HepG2 (cell line): ENCODE measurements around the gene FBLL1. TPM values are rescaled to one million over a fixed set of nuclear protein-coding genes. Genes with fewer than 3 reads are reported as not detected.
"Not testable (repeated sequence)": the region's sequence is repeated elsewhere in the genome, so short reads cannot be mapped to it uniquely, and the experiment has no call there.

Experiments used
- ATAC-seq: fragments of 200-7000 bp; cut with Tn5 transposase; 3 replicates; pipeline ENCODE4 v1.9.1; 2020; ENCODE audit warnings: mild to moderate bottlenecking, moderate library complexity
- BruUV-seq: library from RNA; stranded (reverse); fragments of 400-500 nt; replicated peaks from 2 replicates; lab custom pipeline; 2021; lab: Mats Ljungman, UMichigan
- CTCF ChIA-PET: fragments of 300-600 bp; formaldehyde crosslinking; extraction: SDS; loops from one replicate; lab custom pipeline; 2021; ENCODE audit warnings: low total read pairs, inconsistent platforms, low intra/inter-chr PET ratio; lab: Yijun Ruan, JAX
- POLR2A ChIA-PET: fragments of 350-600 bp; sonication (Branson Sonifier 250); formaldehyde crosslinking; loops from one replicate; lab custom pipeline; 2020; ENCODE audit warnings: antibody characterized with exemption, inconsistent platforms; lab: Yijun Ruan, JAX
- DNase-seq: peaks from one replicate; pipeline ENCODE4 v3.0.0-alpha.2; 2015; ENCODE audit warnings: low spot score
- FAIRE-seq: peaks from 3 replicates; lab custom pipeline; 2011; peaks lifted over from hg19 to GRCh38; lab: Jason Lieb, UNC
- H2AFZ ChIP-seq: one replicate; pipeline ENCODE4 v1.6.1; 2011; ENCODE audit warnings: low read length, inconsistent platforms
- H3K27ac ChIP-seq: fragments of 300-600 bp; 3 replicates; pipeline ENCODE4 v1.8.0; 2011; ENCODE audit warnings: mixed run types, mild to moderate bottlenecking, mixed read lengths, low read length, inconsistent platforms; ENCODE audit not compliant: insufficient read depth; ENCODE audit errors: extremely low read length
- H3K27me3 ChIP-seq, 2 experiments: fragments of 200-600 bp in 1 of 2; 2 replicates in 1 of 2; 3 replicates in 1 of 2; pipeline versions ENCODE4 v1.6.0 to v1.8.0; 2011; ENCODE audit warnings: low read length in 2 of 2, mild to moderate bottlenecking in 2 of 2, moderate library complexity in 2 of 2, inconsistent platforms in 1 of 2; ENCODE audit not compliant: insufficient read depth in 2 of 2, control insufficient read depth in 1 of 2
- H3K36me3 ChIP-seq, 2 experiments: fragments of 200-600 bp in 1 of 2; replicated peaks in 1 of 2; 2 replicates in 1 of 2; 3 replicates in 1 of 2; pipeline versions ENCODE4 v1.5.1 to v1.8.0; 2011; ENCODE audit warnings: low read length in 2 of 2, inconsistent platforms in 1 of 2; ENCODE audit not compliant: insufficient read depth in 2 of 2, control insufficient read depth in 1 of 2
- H3K4me1 ChIP-seq: 2 replicates; pipeline ENCODE4 v1.5.1; 2012; ENCODE audit warnings: low read length, inconsistent platforms; ENCODE audit not compliant: insufficient read depth
- H3K4me2 ChIP-seq: 2 replicates; pipeline ENCODE4 v1.6.0; 2011; ENCODE audit warnings: low read depth, low read length, inconsistent platforms
- H3K4me3 ChIP-seq, 3 experiments: fragments of 200-600 bp in 1 of 3; sonication (generic), shearing (Covaris generic) in 1 of 3; replicated peaks in 1 of 3; 2 replicates each; pipeline ENCODE4 v1.5.1; 2011 to 2016; ENCODE audit warnings: low read length in 3 of 3, inconsistent platforms in 2 of 3, low read depth in 2 of 3, mild to moderate bottlenecking in 2 of 3, control low read depth in 1 of 3, mixed read lengths in 1 of 3; ENCODE audit not compliant: insufficient read depth in 1 of 3
- H3K79me2 ChIP-seq: one replicate; pipeline ENCODE4 v1.6.1; 2011; ENCODE audit warnings: low read length, inconsistent platforms; ENCODE audit not compliant: insufficient read depth
- H3K9ac ChIP-seq: 2 replicates; pipeline ENCODE4 v1.6.0; 2011; ENCODE audit warnings: mild to moderate bottlenecking, low read depth, low read length, inconsistent platforms; ENCODE audit not compliant: insufficient read depth
- H3K9me3 ChIP-seq: 2 replicates; pipeline ENCODE4 v1.5.1; 2012; ENCODE audit warnings: mild to moderate bottlenecking, low read length
- H4K20me1 ChIP-seq: 2 replicates; pipeline ENCODE4 v1.6.0; 2011; ENCODE audit warnings: inconsistent platforms, mild to moderate bottlenecking, low read length, moderate library complexity; ENCODE audit not compliant: insufficient read depth
- ETV5 ChIP-seq: IDR thresholded peaks from 2 replicates; pipeline ENCODE4 v1.6.1; 2018; ENCODE audit warnings: missing biosample characterization, missing genetic modification reagents, inconsistent platforms, borderline replicate concordance
- NPAS2 ChIP-seq: sonication (generic); formaldehyde crosslinking; IDR thresholded peaks from 2 replicates; pipeline ENCODE4 v1.8.0; 2022; ENCODE audit warnings: mild to moderate bottlenecking, missing genetic modification reagents, borderline replicate concordance
- RXRB ChIP-seq: IDR thresholded peaks from 2 replicates; pipeline ENCODE4 v1.6.1; 2016; ENCODE audit warnings: borderline replicate concordance, missing genetic modification reagents, missing compliant biosample characterization
- SAP130 ChIP-seq: IDR thresholded peaks from 2 replicates; pipeline ENCODE4 v1.6.1; 2016; ENCODE audit warnings: low read depth
- YEATS4 ChIP-seq: sonication (generic); formaldehyde crosslinking; IDR thresholded peaks from 2 replicates; pipeline ENCODE4 v1.4.0; 2020; ENCODE audit warnings: missing genetic modification reagents, borderline replicate concordance
- ZC3H13 ChIP-seq: sonication (generic); formaldehyde crosslinking; IDR thresholded peaks from 2 replicates; pipeline ENCODE4 v1.8.1; 2023; ENCODE audit warnings: mild to moderate bottlenecking, missing genetic modification reagents, moderate library complexity
- WGBS: methylation state at CpG from one replicate; pipeline ENCODE4 v1.1.6; 2017; ENCODE audit warnings: low lambda C conversion rate; 5-methylcytosine and 5-hydroxymethylcytosine counted together
- in situ Hi-C: cut with HindIII; loops from 2 replicates; pipeline ENCODE4 v1.10.0; 2017; ENCODE audit warnings: low pct_unique_long_range_greater_than_20kb; ENCODE audit not compliant: extremely low pct_ligation_motif_present
- intact Hi-C: fragments of 100-400 bp; cut with micrococcal nuclease; formaldehyde crosslinking; loops from one replicate; pipeline ENCODE4 v1.10.0; 2022; ENCODE audit not compliant: unreplicated experiment
- polyA plus RNA-seq, 8 experiments: library from polyadenylated mRNA; depleted of rRNA in 3 of 8; stranded (reverse) in 7 of 8; unstranded in 1 of 8; fragments of >200 nt; fragmentation: Illumina TruSeq in 4 of 8; extraction: Trizol in 4 of 8; gene quantifications; 2 replicates each; pipeline versions ENCODE4 v1.2.1 to v1.2.3, GENCODE V29; 2011 to 2016; ENCODE audit warnings: low read depth in 4 of 8, missing spikeins in 1 of 8, mixed read lengths in 1 of 8; ENCODE audit not compliant: insufficient read depth in 1 of 8
- total RNA-seq, 5 experiments: library from RNA; depleted of rRNA; stranded (reverse); fragments of >200 nt; fragmentation: Illumina TruSeq; extraction: Trizol; gene quantifications; 2 replicates each; pipeline ENCODE4 v1.2.3, GENCODE V29; 2016; ENCODE audit warnings: low read depth in 1 of 5
- TF ChIP-seq, protein P1 (sequence below): sonication (generic); IDR thresholded peaks from 2 replicates; pipeline ENCODE4 v1.6.1; 2016; ENCODE audit warnings: low read depth, borderline replicate concordance
- TF ChIP-seq, protein P2 (sequence below): sonication (generic); formaldehyde crosslinking; conservative IDR thresholded peaks from 2 replicates; pipeline ENCODE4 v1.5.0; 2020; ENCODE audit warnings: missing genetic modification reagents
- TF ChIP-seq, protein P3 (sequence below): sonication (generic); formaldehyde crosslinking; IDR thresholded peaks from 2 replicates; pipeline ENCODE4 v1.5.1; 2020; ENCODE audit warnings: missing genetic modification reagents, mild to moderate bottlenecking, borderline replicate concordance

Gene FBLL1
- total and polyA plus RNA-seq, 2 of the 13 experiments (the other 11 are each of a cell fraction or from before 2014, with no cell fraction given), result 0.17 to 0.18 TPM

DNA sequence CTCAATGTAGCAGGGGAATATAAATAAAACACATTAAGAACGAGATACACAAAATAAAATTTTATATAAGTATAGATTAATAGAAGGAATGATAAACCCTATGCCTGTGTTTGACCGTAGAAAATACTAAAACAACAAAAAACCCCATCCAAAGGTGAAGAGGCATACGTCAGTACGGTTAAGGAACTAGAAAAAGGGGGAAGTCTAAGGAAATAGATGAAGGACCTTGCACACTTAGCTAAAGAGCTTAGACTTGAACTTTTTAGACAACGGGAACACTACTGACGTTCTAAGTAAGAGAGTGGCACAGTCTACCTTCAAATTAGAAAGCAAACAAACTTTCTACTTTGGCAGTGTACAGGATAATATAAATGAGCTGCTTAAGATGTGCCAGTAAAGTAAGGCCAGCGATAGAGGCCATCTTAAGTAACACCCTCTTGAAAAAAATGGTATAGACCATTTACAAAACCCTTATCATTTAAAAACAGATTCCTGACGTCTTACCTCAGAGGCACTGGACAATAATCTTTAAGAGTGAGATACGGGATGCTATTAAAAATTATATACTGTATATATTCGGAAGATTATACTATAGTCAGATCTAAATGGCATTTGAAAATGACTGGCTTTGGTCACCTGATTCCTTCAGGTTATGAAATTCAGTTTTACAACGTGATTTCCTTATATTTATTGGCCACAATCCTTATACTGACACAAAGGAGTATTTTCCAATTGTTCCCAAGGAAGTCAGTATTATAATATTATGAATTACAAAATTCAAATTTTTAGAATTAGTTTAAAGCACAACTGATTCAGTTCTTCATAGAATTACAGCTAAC, 41.6 kb downstream of the FBLL1 start:
- POLR2A ChIA-PET, result interaction anchor here (1.1 kb wide), 1 partner anchor 8 kb away, joined by 3 read pairs; the partner anchor contains the start of gene PANK3
- Histone ChIP-seq H3K27me3 (no peaks in the 10 kb centered on the region), H3K9me3 (no peaks in the 10 kb centered on the region), H3K9ac (no peak overlapping the region), H3K4me1 (peaks cover 21% of the 10 kb centered on the region), H2AFZ (no peak overlapping the region), H3K4me3 (no peak overlapping the region), H3K27ac (no peak overlapping the region), H3K36me3 (peaks cover 3 to 35% of the 10 kb centered on the region in 2 experiments), H3K4me2 (no peak overlapping the region), H4K20me1 (peaks cover 72% of the 10 kb centered on the region), H3K79me2 (peaks cover 82% of the 10 kb centered on the region)
- FAIRE-seq (no peak), ATAC-seq (no peak), DNase-seq (no peak)
- intact Hi-C loops, result loop anchor here (10.0 kb wide), 1 partner anchor 86 kb away; the partner anchor contains the start of gene RARS1
- BruUV-seq, result no TSS peak
- in situ Hi-C loops, result no loop called here
- TF ChIP-seq ZC3H13 (no peak), RXRB (CRISPR knock-in tag) (no peak), ETV5 (no peak), NPAS2 (CRISPR knock-in tag) (no peak), SAP130 (CRISPR knock-in tag) (no peak), YEATS4 (CRISPR knock-in tag) (no peak)
- TF ChIP-seq, protein P1, sequence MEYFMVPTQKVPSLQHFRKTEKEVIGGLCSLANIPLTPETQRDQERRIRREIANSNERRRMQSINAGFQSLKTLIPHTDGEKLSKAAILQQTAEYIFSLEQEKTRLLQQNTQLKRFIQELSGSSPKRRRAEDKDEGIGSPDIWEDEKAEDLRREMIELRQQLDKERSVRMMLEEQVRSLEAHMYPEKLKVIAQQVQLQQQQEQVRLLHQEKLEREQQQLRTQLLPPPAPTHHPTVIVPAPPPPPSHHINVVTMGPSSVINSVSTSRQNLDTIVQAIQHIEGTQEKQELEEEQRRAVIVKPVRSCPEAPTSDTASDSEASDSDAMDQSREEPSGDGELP, result no peak
- TF ChIP-seq, protein P2, sequence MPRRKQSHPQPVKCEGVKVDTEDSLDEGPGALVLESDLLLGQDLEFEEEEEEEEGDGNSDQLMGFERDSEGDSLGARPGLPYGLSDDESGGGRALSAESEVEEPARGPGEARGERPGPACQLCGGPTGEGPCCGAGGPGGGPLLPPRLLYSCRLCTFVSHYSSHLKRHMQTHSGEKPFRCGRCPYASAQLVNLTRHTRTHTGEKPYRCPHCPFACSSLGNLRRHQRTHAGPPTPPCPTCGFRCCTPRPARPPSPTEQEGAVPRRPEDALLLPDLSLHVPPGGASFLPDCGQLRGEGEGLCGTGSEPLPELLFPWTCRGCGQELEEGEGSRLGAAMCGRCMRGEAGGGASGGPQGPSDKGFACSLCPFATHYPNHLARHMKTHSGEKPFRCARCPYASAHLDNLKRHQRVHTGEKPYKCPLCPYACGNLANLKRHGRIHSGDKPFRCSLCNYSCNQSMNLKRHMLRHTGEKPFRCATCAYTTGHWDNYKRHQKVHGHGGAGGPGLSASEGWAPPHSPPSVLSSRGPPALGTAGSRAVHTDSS (CRISPR knock-in tag), result no peak
- TF ChIP-seq, protein P3, sequence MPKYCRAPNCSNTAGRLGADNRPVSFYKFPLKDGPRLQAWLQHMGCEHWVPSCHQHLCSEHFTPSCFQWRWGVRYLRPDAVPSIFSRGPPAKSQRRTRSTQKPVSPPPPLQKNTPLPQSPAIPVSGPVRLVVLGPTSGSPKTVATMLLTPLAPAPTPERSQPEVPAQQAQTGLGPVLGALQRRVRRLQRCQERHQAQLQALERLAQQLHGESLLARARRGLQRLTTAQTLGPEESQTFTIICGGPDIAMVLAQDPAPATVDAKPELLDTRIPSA (CRISPR knock-in tag), result no peak
- 97% methylated on average over 11 of the region's 11 CpGs for WGBS
- CTCF ChIA-PET, result no interaction called here

DNA sequence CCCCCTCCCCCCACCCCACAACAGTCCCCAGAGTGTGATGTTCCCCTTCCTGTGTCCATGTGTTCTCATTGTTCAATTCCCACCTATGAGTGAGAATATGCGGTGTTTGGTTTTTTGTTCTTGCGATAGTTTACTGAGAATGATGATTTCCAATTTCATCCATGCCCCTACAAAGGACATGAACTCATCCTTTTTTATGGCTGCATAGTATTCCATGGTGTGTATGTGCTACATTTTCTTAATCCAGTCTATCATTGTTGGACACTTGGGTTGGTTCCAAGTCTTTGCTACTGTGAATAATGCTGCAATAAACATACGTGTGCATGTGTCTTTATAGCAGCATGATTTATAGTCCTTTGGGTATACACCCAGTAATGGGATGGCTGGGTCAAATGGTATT, 44.6 kb downstream of the FBLL1 start:
- intact Hi-C loops, result loop anchor here (10.0 kb wide), 1 partner anchor 89 kb away; the partner anchor contains the start of gene RARS1
- DNase-seq, H3K27me3 ChIP-seq, in situ Hi-C loops, H3K4me2 ChIP-seq, BruUV-seq, POLR2A ChIA-PET, FAIRE-seq, H3K9ac ChIP-seq, H3K27ac ChIP-seq, ATAC-seq, H3K36me3 ChIP-seq, H2AFZ ChIP-seq, H3K4me3 ChIP-seq, H3K9me3 ChIP-seq, CTCF ChIA-PET: not testable (repeated sequence)
- Histone ChIP-seq H3K79me2 (peaks cover 87% of the 10 kb centered on the region), H3K4me1 (peaks cover 41% of the 10 kb centered on the region), H4K20me1 (peaks cover 78% of the 10 kb centered on the region)
- 94% methylated on average over 3 of the region's 3 CpGs for WGBS
